GM12892 (cell line): ENCODE results near the gene PLPP6.

Source experiments
- POLR2AphosphoS5 ChIP-seq: IDR thresholded peaks from 2 replicates; pipeline ENCODE4 v1.6.1; 2011; ENCODE audit warnings: low read depth, low read length, control low read depth
- TAF1 ChIP-seq: IDR thresholded peaks from 2 replicates; pipeline ENCODE4 v1.6.1; 2011; ENCODE audit warnings: low read depth, mild to moderate bottlenecking, control low read depth, low read length, borderline replicate concordance

DNA sequence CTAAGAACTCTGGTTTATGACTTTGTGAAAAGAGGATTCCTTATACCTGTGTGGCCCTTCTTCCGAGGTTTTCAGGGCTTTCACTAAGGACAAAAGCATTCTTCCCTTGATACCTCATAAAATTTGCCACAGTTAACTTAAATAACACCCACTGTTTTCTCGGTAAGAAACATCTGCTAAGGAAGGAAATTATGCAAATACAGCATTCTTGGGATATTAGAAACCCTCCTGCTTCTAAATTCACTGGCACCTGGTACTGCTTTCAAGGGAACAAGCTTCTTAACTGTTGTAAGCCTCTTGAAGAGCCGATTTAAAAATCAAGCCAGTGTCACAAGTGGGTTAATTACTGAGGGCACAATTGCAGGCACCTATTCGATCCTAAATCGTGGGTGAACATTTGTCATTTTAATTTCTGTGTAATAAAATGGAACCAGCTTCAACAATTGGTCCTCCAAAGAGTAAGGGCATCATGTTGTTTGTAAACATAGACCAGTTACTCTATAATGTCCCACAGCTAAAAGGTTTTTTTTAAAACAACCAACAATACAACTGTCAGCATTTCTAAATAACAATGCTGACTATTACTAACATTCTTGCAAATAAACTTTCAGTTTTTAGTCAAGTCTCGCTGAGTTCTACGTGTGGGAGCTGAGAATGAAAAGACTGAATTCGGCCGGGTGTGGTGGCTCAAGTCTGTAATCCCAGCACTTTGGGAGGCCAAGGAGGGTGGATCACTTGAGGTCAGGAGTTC, 52.3 kb downstream of the PLPP6 start:
- TF ChIP-seq POLR2AphosphoS5 (no peak), TAF1 (no peak)
